HTERT RPE-1 (cell line): ENCODE data around the gene FOXC2.

Experiments
- in situ Hi-C: fragments of 300-500 bp; cut with MboI; formaldehyde crosslinking; loops from 4 replicates; pipeline ENCODE4 v1.14.3; 2020; ENCODE audit warnings: low sequenced_read_pairs

Gene FOXC2

GRCh38 chr16:86532526-86532815 is 34.2 kb upstream of the FOXC2 start:
- in situ Hi-C loops: no loop called here

DNA sequence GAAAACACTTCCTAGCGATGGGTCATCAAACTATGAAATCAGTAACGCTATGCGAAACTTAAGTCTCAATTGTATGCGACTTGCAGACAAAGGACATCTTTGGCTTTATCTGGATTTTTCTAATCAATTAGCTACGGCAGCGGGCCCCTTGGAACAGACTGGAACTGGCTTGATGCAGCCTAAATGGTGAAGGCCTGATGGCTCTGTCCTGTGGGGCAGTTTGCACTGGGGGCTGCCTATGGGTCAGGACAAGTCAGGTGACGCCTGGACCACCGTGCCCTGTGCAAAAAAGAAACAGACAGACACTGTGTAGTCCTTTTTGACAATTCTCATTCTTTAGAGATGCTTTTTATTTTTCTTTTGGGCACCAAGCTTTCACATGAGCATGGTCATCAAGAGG is 33.6 kb upstream of the FOXC2 start:
- in situ Hi-C loops: no loop called here

DNA sequence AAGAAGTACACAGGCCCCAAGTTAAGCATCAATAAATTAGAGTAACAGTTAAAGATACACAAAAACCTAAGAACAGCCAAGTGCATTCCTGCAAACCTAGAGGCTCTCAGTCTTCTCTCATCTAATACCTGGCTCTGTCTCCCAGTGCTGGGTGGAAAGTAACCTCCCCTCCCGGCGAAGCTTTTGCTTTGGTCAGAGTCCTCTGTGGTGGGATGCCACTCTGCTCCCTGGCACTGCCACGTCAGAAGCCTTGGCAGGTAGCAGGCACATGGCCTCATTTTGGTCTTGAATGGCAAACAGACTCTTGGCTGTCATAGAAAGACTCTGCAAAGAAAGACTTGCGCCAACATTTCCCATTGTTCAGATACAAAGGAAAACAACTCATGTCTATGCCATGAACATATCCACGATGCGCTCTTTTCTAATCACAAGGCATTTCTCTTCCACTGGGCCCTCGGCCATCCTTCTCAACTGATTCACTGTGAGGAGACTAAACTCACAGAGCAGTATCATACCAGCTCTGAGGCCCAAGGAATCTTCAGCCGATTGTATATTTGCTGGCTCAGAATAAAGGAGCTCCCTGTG is 32.8 kb upstream of the FOXC2 start:
- in situ Hi-C loops: no loop called here

DNA sequence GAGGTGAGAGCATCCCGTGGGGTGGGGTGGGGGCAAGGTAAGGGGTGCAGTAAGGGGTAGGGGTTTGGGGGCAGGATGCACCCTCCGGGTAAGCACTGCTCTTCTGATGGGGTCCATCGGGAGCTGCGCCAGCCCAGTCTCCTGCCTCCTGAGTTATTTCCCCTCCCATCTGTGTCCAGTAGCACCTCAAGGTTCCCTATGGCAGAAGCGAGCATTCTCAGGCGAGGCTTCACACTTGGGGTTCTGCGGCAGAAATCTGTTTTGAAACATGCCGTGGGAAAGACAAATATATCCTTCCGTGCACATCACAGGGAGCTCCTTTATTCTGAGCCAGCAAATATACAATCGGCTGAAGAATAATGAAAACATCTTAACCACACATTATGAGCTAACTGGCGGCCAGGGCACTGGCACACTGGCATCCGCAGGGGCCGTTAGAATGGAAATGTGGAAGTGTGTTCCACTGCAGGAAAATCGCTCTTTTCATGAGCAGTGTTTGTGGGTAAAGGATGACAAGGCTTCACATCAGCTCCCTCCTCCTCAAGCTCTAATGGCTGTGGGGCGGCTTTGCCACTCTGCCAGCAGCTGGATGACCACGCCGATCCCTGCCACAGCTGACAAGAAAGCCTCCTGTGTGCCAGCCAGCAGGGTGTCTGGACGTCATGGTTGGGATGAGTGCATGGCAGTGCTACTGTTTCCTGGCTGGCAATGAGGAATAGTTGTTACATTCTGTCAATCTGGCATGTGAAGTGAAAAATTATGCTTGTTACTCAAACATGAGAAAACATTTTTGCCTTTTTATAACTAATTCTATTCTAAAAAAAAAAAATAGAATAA is 31.6 kb upstream of the FOXC2 start:
- in situ Hi-C loops: no loop called here

- in situ Hi-C loops: no loop called here
Observed at GRCh38 chr16:86536621-86537020, 30.0 kb upstream of the FOXC2 start.

DNA sequence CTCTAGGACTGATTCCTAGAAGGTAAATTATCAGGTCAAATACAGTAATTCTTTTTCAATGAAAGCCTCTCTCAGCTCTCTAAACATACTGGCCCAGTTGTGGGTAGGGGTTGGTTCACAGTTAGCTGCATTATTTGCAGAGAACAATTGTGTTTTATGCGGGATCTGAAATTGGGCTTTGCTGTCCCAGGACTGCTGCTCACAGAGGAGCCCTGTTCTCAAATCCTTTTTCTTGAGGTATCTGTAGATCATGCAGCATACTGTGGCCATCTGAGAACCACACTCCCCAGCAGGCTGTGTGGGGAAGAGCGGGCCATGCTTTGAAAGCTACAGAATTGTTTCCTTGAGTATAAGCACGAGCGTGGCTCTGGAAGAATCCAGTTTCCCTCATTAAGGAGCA is 29.1 kb upstream of the FOXC2 start:
- in situ Hi-C loops: no loop called here

DNA sequence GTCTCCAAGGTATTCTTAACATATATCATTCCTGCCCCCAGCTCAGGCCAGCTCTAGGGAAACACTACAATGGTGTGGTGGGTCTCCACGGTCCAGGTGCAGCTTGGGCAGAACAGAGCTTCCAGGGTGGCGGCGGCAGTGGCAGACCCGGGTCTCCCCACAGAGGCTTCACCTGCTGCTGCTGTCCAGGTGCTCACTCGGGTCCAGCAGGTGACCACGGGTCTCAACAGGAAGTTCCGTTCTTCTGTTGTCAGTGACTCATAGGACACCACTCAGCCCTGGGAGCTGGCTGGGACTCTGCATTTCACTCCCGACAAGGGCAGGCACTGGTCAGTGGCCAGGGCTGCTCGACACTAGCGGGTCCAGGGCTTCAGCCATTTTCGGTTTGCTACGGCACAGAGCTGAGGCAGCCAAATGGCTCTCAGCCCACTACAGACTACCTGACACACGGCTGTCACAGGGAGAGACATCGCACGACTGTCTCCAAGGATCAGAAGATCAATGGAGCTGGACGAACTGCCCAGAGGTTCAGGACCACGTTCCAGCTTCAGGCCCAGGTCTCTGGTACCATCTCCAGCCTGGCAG is 28.3 kb upstream of the FOXC2 start:
- in situ Hi-C loops: no loop called here

GRCh38 chr16:86540894-86541293 is 25.7 kb upstream of the FOXC2 start:
- in situ Hi-C loops: no loop called here

GRCh38 chr16:86541560-86541959 is 25.1 kb upstream of the FOXC2 start:
- in situ Hi-C loops: no loop called here

- in situ Hi-C loops: no loop called here
Observed at GRCh38 chr16:86542756-86543750, 23.6 kb upstream of the FOXC2 start.

DNA sequence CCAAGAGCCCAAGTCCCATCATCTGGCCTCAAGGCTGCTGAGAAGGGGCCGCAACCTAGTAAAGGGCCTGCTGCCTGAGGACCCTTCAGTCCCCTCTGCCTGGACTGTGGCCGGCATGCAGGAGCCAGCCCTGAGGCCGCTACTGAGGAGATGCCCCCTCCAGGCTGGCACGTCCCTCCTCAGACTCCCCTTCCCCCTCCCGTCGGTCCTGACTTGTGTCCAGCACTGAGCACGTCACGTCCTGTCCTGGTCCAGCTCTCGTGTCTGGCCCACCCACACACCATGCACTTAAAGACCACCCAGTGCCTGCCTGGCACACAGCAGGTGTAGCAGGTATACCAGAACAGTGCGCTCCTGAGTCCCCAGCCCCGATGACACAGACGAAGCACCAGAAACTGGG is 21.1 kb upstream of the FOXC2 start:
- in situ Hi-C loops: no loop called here

DNA sequence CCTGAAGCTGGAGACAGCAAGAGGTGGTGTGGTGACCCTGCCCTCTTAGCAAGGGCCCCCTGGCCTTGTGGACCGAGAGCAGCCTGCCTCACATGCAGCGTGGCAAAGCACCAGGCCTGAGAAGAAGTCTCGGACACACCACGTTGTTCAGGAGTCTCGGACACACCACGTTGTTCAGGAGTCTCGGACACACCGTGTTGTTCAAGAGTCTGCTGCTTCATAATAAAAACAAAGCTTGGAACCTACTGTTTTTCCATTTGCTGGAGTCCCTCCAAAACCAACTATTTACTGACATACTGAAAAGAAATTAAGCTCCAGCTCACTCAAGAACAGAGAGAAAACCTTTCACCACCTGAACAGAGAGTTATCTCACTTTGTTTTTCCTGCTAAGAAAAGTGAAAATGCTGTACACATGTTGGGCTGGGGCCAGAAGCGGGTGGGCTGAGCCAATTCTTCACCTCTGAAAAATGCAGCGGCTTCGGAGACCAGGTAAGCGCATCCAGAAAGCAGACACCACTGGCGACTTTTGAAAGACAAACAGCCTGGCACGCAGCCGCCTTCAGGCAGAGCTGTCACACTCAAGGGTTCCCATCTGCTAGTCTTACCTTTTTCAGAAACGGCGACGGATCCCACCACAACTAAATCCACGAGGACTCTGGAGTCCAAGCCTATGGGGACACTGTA is 20.5 kb upstream of the FOXC2 start:
- in situ Hi-C loops: no loop called here

DNA sequence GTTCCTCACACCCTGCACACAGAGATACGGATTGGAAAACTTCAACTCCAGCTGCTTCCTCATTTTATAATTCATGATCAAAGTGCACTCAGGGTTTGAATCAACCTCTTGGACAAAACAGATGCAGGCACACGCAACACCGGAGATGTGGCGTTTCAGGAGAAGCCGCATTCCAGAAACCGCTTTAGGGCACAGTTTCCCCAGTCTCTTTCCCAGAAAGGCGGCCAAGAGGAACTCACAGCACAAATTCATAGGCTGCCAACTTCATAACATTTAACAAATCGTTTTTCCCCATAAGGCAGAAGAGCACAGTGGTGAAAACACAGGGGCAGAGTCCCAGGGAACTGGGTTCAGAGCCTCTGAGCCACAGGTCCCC is 20.0 kb upstream of the FOXC2 start:
- in situ Hi-C loops: no loop called here

DNA sequence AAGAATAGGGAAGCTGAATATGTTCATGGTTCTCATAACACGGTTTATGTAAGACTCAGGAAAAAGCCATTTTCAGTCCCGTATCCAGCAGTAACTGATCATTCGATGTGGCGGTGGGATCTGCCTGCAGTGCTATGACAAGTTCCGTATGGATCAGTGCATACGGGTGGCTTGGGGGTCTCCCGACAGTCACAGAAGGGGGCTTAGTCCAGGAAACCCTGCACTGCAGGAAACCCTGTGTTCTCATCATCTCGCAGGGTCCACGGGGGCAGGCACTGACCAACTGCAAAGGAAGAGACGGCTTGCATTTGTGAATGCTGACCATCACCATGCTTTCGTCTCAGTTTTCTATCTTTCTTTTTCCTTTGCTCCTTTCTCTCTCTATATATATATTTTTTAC is 19.3 kb upstream of the FOXC2 start:
- in situ Hi-C loops: no loop called here

- in situ Hi-C loops: no loop called here
Observed at GRCh38 chr16:86549076-86549892, 17.3 kb upstream of the FOXC2 start.

GRCh38 chr16:86549893-86550190 is 16.8 kb upstream of the FOXC2 start:
- in situ Hi-C loops: no loop called here

- in situ Hi-C loops: no loop called here
Observed at GRCh38 chr16:86550281-86550680, 16.3 kb upstream of the FOXC2 start.

- in situ Hi-C loops: no loop called here
Observed at GRCh38 chr16:86553356-86553755, 13.3 kb upstream of the FOXC2 start.

GRCh38 chr16:86554599-86554916 is 12.1 kb upstream of the FOXC2 start:
- in situ Hi-C loops: no loop called here

DNA sequence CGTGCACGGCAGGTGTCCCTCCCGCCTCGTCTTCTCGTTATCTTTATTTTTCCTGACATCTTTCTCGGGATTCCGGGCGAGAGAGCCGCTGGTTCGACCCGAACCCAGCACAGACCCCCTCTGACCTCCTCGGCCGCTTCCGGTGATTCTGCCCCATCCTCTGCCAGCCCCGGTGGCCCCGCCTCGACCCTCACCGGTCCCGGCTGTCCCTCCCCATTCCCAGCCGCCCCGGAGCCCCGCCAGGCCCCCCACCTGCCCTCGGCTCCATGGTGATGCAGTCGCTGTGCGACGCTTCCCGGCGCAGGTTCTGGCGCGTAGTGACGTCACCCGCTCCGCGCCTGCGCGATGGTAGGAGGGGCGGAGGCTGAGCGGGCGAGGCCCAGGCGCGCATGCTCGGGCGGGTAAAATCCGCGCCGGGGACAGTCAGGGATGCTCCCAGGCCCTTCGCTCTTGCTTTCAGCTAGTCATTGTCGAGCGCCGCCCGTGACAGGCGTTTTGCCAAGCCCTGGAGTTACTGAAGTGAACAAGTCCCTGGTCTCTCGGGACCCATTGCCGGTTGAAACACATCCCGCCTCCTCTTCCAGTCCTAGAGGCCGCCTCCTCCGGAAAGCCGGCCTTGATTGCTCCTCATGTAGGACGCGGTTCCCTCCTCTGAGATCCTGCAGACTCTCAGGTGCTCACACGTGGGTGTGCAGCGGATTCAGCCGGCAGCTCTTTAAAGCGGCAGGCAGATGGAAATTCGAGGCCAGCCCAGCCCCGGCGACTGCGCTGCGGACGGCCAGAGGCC is 11.5 kb upstream of the FOXC2 start, which contains the start of gene MTHFSD:
TSS of gene MTHFSD (minus strand) at position 319 of the 787 bp plus-strand sequence. CDS start at position 268, 51 bp downstream.
- in situ Hi-C loops: no loop called here
